HL-60 (cell line): ENCODE results near the gene RNASEH2C.

ENCODE experiments used
- POLR2AphosphoS5 ChIP-seq: IDR thresholded peaks from 2 replicates; pipeline ENCODE4 v1.6.1; 2012; ENCODE audit warnings: low read depth
- TF ChIP-seq, protein P1 (sequence below): IDR thresholded peaks from one replicate; pipeline ENCODE4 v1.5.1; 2011; ENCODE audit warnings: low read length, control low read depth, inconsistent platforms; ENCODE audit not compliant: insufficient read depth

- TF ChIP-seq, protein P1, sequence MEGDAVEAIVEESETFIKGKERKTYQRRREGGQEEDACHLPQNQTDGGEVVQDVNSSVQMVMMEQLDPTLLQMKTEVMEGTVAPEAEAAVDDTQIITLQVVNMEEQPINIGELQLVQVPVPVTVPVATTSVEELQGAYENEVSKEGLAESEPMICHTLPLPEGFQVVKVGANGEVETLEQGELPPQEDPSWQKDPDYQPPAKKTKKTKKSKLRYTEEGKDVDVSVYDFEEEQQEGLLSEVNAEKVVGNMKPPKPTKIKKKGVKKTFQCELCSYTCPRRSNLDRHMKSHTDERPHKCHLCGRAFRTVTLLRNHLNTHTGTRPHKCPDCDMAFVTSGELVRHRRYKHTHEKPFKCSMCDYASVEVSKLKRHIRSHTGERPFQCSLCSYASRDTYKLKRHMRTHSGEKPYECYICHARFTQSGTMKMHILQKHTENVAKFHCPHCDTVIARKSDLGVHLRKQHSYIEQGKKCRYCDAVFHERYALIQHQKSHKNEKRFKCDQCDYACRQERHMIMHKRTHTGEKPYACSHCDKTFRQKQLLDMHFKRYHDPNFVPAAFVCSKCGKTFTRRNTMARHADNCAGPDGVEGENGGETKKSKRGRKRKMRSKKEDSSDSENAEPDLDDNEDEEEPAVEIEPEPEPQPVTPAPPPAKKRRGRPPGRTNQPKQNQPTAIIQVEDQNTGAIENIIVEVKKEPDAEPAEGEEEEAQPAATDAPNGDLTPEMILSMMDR, result no peak
- TF ChIP-seq POLR2AphosphoS5, result no peak
Measured at GRCh38 chr11:65696802-65697552, 23.6 kb downstream of the RNASEH2C start.
